ENCODE results near the gene CXADR.

CXADR gene

DNA sequence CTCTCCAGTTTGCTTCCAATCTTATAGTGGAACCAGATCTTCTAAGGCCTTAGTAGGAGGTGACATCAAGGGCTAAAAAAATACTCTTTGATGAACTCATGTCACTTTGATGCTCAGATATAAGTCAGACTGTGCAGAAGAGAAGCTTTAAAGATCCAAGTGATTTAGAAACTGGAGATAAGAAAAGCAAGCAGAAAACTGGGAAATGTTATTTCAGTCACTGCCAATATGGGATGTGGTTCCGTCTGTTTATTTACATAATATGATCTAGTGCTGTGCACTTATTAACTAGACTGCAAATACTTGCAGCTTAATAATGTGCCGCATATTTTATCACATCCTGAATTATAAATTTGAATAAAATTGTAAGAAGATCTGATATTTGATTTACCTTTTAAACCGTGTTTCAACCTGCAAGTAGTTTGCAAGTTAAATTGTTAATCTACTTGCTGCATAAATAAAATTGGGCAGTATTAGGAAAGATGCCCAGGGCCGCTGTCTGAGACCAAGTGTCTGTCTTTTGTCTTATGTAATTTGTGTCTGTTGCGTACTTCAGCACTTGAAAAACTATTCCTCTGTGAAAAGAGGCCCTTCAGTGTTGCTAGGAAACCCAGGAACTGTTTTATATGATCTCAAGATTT lies 29.6 kb downstream of the CXADR start:
- peak; percentile 51 for DNase-seq (ENCODE audit: low read depth)
- no peak overlapping the region for H3K4me3 ChIP-seq (ENCODE audit: low read depth, low read length)
- TF ChIP-seq, protein P1, sequence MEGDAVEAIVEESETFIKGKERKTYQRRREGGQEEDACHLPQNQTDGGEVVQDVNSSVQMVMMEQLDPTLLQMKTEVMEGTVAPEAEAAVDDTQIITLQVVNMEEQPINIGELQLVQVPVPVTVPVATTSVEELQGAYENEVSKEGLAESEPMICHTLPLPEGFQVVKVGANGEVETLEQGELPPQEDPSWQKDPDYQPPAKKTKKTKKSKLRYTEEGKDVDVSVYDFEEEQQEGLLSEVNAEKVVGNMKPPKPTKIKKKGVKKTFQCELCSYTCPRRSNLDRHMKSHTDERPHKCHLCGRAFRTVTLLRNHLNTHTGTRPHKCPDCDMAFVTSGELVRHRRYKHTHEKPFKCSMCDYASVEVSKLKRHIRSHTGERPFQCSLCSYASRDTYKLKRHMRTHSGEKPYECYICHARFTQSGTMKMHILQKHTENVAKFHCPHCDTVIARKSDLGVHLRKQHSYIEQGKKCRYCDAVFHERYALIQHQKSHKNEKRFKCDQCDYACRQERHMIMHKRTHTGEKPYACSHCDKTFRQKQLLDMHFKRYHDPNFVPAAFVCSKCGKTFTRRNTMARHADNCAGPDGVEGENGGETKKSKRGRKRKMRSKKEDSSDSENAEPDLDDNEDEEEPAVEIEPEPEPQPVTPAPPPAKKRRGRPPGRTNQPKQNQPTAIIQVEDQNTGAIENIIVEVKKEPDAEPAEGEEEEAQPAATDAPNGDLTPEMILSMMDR (conservative IDR thresholded peaks at IDR 0.05; ENCODE audit: low read depth, low read length): no peak

DNA sequence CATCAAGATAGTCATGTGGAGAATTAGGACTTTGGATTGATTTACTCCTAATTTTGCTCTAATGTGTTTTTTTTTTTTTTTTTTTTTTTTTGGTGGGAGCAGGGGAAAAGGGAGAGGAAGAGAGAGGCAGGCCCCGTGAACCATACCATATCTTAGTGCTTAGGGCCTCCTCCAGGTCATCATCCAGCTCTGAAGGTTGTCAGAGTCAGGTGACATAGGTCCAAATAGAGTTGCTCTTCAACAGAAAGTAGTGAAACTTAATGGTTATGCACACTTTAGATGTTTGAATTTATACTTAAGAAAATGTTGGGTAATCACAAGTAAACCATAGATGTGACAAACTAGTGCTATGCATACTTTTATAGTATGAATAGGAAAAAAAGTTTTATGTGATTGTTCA lies 32.2 kb downstream of the CXADR start:
- no peak for DNase-seq (ENCODE audit: low read depth)
- TF ChIP-seq, protein P1 (conservative IDR thresholded peaks at IDR 0.05; ENCODE audit: low read depth, low read length): no peak
- no peak overlapping the region for H3K4me3 ChIP-seq (ENCODE audit: low read depth, low read length)

DNA sequence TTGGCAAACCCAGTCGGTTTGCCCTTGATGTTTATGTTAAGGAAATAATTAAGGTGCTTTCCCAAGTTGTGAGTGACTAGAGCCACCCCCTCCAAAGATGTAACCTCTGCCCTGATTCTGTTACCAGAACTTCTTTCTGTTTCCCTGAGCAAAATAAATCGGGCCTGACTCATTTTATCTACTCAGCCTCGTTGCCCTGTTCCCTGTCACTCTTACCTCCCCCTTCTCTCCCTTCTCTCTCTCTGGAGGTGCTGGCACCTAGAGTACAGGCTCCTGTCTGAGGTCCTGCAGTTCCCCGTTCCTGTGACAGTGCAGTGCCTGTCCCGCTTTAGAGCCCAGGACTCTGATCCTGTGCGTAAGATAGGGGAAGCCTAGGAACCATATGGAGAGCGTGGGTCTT lies 35.4 kb downstream of the CXADR start:
- H3K4me3 ChIP-seq (ENCODE audit: low read depth, low read length): no peak overlapping the region
- peak; percentile 68 for DNase-seq (ENCODE audit: low read depth)
- TF ChIP-seq, protein P1 (conservative IDR thresholded peaks at IDR 0.05; ENCODE audit: low read depth, low read length): no peak

DNA sequence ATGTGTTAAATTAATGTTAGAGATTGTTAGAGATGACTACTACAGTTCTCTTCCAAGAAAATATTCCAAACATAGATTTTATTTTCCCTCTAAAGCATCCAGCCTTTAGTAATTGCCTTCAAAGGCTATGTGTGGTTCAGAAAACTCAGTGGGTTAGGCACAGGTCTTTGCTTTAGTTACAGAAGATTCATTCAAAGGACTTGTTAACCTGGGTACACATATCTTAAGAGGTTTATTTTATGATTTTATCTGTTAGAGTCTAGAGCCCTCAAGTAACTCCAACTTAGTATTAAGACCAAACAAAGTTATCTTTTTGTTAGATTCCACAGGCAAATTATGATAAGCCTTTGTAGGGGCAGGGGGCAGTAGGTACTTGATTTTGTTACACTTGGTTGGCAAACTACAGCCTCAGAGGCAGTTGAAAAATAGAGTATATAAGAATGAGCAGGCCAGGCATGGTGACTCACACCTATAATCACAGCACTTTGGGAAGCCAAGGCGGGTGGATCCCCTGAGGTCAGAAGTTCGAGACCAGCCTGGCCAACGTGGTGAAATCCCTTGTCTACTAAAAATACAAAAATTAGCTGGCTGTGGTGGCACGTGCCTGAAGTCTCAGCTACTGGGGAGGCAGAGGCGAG lies 37.9 kb downstream of the CXADR start:
- DNase-seq (ENCODE audit: low read depth): no peak
- TF ChIP-seq, protein P1 (conservative IDR thresholded peaks at IDR 0.05; ENCODE audit: low read depth, low read length): no peak
- no peak overlapping the region for H3K4me3 ChIP-seq (ENCODE audit: low read depth, low read length)

DNA sequence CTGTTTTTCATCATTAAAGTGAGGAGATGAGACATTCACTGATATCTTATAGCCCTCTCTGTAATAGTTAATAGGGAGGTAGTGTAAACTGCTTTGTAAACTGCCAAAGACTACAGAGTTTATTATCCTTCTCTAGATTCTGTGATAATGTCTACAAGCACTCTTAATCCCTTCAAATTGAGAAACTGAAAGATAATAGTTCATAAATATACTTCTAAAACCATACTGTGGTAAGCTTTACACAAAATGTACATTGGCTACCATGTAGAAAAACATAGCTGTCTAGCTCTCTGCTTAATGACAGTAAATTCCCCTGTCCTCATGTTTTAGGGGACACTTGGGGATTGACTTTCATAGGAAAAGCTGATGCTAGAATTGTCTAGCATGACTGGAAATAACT lies 39.6 kb downstream of the CXADR start:
- DNase-seq (ENCODE audit: low read depth): no peak
- TF ChIP-seq, protein P1 (conservative IDR thresholded peaks at IDR 0.05; ENCODE audit: low read depth, low read length): no peak
- H3K4me3 ChIP-seq (ENCODE audit: low read depth, low read length): no peak overlapping the region

DNA sequence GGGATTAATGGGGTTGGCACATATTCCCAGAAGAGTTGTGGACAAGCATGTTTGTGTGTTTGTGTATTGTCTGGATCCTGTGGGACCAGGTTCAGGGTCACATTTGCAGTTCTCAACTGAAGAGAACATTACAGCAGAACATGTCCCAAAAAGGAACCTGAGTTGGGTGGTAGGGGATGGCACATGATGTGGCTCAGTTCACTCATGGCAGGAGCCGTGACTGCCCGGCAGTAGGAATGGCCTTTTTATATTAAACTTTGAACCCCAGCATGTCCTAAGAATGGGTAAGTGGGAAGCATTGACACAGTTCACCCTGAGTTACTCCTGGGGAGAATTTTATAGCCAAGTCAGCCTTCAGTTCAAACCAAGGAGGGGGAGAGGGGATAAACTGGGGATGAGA lies 41.3 kb downstream of the CXADR start:
- no peak for DNase-seq (ENCODE audit: low read depth)
- no peak overlapping the region for H3K4me3 ChIP-seq (ENCODE audit: low read depth, low read length)
- TF ChIP-seq, protein P1 (conservative IDR thresholded peaks at IDR 0.05; ENCODE audit: low read depth, low read length): no peak

Data from choroid plexus epithelial cell (primary cell).